ENCODE results near the gene HBG2.

DNA sequence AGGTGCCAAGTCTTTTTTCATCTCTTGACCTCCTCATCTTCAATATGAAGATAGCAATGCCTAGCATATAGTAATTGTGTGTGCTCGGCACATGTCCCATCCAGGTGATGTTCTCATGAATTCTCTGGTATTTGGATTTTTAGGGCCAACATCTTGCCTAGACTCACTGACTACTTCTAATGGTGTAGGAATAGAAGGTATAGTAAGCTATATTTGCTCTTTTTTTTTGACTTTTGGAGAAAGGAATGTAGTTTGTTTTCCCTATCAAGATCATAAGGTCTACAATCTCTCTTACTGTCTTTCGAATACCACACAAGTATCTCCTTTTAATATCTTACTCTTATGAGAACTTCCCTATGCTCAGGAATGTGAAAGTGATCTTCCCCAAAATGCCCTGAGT, 23.5 kb downstream of the HBG2 start:
- no peak for TF ChIP-seq EZH2 (optimal IDR thresholded peaks at IDR 0.05; ENCODE audit: low read depth, low read length)
- TF ChIP-seq, protein P1, sequence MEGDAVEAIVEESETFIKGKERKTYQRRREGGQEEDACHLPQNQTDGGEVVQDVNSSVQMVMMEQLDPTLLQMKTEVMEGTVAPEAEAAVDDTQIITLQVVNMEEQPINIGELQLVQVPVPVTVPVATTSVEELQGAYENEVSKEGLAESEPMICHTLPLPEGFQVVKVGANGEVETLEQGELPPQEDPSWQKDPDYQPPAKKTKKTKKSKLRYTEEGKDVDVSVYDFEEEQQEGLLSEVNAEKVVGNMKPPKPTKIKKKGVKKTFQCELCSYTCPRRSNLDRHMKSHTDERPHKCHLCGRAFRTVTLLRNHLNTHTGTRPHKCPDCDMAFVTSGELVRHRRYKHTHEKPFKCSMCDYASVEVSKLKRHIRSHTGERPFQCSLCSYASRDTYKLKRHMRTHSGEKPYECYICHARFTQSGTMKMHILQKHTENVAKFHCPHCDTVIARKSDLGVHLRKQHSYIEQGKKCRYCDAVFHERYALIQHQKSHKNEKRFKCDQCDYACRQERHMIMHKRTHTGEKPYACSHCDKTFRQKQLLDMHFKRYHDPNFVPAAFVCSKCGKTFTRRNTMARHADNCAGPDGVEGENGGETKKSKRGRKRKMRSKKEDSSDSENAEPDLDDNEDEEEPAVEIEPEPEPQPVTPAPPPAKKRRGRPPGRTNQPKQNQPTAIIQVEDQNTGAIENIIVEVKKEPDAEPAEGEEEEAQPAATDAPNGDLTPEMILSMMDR (IDR thresholded peaks at IDR 0.05; ENCODE audit: low read length), result no peak
